ENCODE measurements around the gene FRMD4A.
"Not testable (repeated sequence)": the region's sequence is repeated elsewhere in the genome, so short reads cannot be mapped to it uniquely, and the experiment has no call there.

DNA sequence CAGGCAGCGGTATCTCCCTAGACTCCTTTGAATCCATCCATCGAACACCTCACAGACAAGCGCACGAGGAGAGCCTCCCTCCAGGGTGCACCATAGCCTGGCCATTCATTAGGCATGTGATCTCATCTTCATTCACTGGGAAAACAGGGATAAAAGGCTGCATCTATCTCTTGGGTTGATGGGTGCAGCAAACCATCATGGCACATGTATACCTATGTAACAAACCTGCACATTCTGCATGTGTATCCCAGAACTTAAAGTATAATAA is 552.1 kb downstream of the FRMD4A start:
- TF ChIP-seq, protein P1, sequence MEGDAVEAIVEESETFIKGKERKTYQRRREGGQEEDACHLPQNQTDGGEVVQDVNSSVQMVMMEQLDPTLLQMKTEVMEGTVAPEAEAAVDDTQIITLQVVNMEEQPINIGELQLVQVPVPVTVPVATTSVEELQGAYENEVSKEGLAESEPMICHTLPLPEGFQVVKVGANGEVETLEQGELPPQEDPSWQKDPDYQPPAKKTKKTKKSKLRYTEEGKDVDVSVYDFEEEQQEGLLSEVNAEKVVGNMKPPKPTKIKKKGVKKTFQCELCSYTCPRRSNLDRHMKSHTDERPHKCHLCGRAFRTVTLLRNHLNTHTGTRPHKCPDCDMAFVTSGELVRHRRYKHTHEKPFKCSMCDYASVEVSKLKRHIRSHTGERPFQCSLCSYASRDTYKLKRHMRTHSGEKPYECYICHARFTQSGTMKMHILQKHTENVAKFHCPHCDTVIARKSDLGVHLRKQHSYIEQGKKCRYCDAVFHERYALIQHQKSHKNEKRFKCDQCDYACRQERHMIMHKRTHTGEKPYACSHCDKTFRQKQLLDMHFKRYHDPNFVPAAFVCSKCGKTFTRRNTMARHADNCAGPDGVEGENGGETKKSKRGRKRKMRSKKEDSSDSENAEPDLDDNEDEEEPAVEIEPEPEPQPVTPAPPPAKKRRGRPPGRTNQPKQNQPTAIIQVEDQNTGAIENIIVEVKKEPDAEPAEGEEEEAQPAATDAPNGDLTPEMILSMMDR (IDR thresholded peaks at IDR 0.05) = not testable (repeated sequence)
- TF ChIP-seq, protein P2, sequence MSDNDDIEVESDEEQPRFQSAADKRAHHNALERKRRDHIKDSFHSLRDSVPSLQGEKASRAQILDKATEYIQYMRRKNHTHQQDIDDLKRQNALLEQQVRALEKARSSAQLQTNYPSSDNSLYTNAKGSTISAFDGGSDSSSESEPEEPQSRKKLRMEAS (IDR thresholded peaks at IDR 0.05; ENCODE audit: low read depth) = not testable (repeated sequence)
- not testable (repeated sequence) for TF ChIP-seq RXRA (IDR thresholded peaks at IDR 0.05; ENCODE audit: borderline replicate concordance, low read depth); EP300 (IDR thresholded peaks at IDR 0.05; ENCODE audit: borderline replicate concordance in 1 of 2, low read depth in 1 of 2, low read length in 1 of 2); GABPA (IDR thresholded peaks at IDR 0.05; ENCODE audit: low read depth); RAD21 (IDR thresholded peaks at IDR 0.05; ENCODE audit: low read length)
- TF ChIP-seq, protein P3, sequence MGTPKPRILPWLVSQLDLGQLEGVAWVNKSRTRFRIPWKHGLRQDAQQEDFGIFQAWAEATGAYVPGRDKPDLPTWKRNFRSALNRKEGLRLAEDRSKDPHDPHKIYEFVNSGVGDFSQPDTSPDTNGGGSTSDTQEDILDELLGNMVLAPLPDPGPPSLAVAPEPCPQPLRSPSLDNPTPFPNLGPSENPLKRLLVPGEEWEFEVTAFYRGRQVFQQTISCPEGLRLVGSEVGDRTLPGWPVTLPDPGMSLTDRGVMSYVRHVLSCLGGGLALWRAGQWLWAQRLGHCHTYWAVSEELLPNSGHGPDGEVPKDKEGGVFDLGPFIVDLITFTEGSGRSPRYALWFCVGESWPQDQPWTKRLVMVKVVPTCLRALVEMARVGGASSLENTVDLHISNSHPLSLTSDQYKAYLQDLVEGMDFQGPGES (IDR thresholded peaks at IDR 0.05; ENCODE audit: low read depth, low read length) = not testable (repeated sequence)
